ENCODE measurements around the gene SLC6A19.

The SLC6A19 gene

DNA sequence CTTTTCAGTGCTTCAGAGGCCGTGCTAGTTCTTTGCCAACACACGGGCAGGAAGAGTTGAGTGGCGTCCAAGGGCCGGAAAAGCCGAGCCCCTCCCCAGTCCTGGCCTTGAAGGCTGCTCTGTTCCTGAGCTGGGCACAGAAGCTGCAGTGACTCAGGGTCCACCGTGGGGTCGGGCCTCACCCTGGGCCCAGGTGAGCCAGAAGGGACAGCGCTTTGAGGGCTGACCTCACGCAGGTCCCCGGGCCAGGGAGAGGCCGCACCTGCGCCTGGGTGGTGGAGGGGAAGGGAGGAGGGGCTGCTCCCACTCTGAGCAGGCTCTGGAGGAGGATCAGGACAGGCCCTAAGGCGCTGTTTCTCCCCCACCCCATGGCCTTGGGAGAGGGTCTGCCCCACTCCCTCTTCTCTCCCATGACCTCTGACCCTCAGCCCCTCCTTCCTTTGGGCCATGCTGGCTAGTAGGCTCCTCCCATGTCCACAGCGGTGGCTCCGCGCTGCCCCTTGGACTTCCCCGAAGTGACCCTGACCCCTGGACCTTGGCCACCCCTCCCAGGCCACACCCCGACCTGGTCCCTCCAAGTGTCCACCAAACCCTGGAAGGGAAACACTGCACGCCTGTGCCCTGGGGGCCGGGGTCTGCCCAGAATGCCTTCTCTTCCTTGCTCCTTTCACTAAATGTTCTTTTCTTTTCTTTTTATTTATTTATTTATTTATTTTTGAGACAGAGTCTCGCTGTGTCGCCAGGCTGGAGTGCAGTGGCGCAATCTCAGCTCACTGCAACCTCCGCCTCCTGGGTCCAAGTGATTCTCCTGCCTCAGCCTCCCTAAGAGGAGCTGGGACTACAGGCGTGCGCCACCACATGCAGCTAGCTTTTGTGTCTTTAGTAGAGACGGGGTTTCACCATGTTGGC lies 19.7 kb upstream of the SLC6A19 start:
- no peak overlapping the region for H3K4me3 ChIP-seq (ENCODE audit: low read length)
- no peak for TF ChIP-seq ZNF274 (IDR thresholded peaks at IDR 0.05; ENCODE audit: low read depth, low read length)

DNA sequence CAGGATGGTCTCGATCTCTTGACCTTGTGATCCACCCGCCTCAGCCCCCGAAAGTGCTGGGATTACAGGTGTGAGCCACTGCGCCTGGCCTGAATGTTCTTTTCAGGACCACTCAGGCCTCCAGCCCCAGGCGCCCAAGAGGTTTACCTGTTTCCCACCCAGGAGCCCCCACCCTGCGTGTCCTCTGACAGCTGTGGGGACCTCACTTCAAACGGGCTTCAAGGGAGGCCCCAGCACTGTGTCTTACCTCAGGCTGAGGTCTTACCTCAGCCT lies 19.1 kb upstream of the SLC6A19 start:
- no peak for TF ChIP-seq ZNF274 (IDR thresholded peaks at IDR 0.05; ENCODE audit: low read depth, low read length)
- H3K4me3 ChIP-seq (ENCODE audit: low read length): no peak overlapping the region

DNA sequence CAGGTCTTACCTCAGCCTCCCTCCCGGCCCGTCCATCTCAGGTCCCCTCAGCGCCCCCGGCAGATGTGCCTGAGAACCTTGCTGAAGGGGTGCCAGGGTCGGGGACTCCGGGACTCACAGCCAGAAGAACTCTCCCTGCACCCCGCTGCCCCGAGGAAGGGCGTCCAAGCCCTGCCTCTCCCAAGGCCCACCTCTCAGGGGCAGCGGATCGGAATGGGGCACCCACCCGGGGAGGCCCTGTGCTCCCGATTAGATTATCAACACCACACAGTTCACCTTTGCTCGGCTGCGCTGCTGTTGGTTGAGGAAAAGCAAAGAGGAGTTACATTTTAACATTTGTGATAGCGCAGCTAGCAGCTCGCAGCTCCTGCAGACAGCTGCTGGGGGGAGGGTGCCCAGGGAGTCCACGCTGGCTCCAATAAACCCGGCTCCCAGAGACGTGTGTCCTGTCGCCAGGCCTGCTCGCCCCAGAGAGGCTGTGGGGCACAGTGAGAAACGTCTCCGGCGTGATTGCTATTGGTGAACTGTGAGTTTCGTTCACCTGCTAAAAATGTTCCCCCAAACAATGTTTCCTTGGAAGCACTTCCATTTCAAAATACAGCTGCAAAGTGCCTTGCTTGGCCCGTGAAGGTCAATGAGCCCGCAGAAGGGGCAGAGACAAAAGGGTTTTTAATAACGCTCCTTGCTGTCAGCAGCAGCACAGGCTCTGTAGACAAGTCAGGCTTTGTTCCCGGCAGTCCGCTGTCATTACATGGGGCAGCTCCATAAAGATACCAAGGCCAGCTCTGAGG lies 18.6 kb upstream of the SLC6A19 start:
- TF ChIP-seq ZNF274 (IDR thresholded peaks at IDR 0.05; ENCODE audit: low read depth, low read length): no peak
- no peak overlapping the region for H3K4me3 ChIP-seq (ENCODE audit: low read length)

DNA sequence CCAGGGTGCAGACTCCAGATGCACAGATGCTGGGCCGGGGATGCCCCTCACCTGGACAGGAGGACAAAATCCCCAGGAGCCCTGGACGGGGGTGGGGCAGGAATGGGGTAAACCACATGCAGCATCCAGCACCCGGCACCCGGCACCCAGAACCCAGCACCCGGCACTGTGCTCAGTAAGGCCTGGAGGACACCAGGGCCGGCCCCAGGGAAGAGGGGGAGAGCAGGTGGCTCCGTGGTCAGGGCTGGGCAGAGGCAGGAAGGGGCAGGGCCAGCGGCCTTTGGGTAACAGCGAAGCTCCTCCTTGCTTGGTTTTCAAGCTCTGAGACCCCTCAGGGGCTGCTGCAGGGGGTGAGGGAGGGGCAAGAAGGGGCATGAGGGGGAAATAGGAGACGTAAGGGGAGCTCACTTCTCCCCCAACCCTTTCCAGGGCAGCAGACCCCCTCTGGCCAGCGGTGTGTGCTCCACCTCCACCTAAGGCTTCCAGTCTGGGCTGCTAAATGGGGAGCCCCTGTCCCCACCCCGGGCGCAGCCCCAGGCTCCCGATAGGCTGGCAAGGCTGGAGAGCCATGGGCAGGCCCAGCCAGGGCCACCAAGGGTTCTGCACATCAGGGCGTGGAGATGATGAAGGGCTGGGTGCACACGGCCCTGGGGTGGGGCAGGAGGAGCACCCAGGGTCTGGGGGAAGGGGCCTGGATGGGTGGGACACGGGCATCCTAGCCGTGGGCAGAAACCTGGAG lies 17.8 kb upstream of the SLC6A19 start:
- no peak overlapping the region for H3K4me3 ChIP-seq (ENCODE audit: low read length)
- TF ChIP-seq ZNF274 (IDR thresholded peaks at IDR 0.05; ENCODE audit: low read depth, low read length): no peak

DNA sequence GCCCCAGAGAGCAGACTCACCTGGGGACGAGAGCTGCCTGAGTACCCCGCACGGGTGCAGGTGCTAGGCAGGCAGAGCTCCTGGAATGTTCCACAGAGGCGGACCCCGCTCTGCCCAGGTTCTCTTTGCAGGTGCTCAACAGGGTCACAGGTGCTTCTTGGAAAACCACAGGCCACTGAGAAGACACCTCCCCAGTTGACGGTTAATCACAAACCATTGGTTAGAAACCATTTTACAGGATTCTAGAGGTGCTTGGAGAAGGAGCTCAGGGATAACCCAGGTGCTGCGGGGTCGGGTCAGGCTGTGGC lies 17.3 kb upstream of the SLC6A19 start:
- no peak for TF ChIP-seq ZNF274 (IDR thresholded peaks at IDR 0.05; ENCODE audit: low read depth, low read length)
- H3K4me3 ChIP-seq (ENCODE audit: low read length): no peak overlapping the region

DNA sequence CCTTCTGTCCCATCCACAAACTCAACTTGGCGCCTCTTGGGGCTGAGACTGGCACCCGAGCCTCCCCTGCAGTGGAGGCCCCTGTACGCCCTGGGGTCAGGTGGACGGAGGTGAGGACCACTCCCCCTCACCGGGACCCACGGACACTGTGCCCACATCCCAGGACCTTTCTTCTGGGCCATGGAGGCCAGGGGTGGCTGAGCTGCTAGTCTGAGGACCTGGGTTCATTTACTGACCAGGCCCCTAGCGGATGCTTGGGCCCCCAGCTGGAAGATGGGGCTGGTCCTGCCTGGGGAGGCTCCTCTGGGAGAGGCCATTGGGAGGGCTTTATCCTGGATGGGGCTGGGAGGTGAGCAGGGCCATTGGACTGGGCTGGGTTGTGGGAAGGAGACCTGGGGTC lies 16.9 kb upstream of the SLC6A19 start:
- no peak overlapping the region for H3K4me3 ChIP-seq (ENCODE audit: low read length)
- no peak for TF ChIP-seq ZNF274 (IDR thresholded peaks at IDR 0.05; ENCODE audit: low read depth, low read length)

DNA sequence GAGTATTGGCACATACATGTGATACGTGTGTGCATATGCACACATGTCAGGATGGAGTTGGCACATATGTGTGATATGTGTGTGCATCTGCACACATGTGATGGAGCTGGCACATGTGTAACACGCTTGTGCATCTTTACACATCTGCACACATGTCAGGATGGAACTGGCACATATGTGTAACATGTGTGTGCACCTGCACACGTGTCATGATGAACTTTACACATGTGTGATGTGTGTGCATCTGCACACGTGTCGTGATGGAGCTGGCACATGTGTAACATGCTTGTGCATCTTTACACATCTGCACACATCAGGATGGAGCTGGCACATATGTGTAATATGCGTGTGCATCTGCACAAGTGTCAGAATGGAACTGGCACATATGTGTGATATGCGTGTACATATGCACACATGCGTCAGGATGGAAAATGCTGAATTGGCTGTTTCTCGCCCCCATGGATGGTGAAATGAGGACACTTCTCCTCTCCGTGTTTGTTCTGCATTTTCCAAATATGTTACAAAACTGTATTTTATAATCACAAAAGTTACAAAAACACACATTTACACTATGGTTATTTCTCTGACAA lies 16.3 kb upstream of the SLC6A19 start:
- no peak overlapping the region for H3K4me3 ChIP-seq (ENCODE audit: low read length)
- TF ChIP-seq ZNF274 (IDR thresholded peaks at IDR 0.05; ENCODE audit: low read depth, low read length): no peak

DNA sequence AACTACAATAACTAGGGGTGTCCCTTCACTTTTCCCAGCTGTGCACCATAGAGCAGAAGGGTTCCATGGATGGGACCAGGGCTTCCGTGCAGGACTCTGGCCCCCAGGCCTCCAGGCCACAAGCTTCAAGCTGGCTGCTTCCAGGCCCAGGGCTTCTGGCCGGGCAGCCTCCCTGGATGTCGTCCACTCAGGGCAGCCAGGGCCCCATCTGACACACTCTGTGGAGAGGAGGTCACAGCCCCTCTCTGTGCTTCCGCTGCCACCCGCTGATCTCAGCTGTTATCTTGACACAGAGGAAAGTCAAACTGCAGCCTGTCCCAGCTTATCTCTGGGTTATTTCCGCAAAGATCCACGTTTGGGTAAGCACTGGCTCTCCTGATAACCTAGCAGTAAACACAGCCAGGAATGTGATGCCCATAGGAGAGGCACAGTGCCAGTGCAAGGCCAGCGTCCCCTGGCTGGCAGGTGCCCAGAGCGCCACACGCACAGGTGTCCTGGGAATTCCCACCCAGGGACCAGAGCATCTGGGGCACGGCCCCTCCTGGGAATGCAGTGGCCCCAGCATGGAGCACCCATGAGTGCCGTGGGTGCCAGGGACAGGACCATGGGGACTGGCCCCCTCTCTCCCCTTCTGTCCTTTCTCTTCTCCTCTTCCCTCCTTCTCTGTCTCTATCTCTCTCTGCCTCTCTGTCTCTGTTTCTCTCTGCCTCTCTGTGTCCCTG lies 15.6 kb upstream of the SLC6A19 start:
- H3K4me3 ChIP-seq (ENCODE audit: low read length): no peak overlapping the region
- no peak for TF ChIP-seq ZNF274 (IDR thresholded peaks at IDR 0.05; ENCODE audit: low read depth, low read length)

DNA sequence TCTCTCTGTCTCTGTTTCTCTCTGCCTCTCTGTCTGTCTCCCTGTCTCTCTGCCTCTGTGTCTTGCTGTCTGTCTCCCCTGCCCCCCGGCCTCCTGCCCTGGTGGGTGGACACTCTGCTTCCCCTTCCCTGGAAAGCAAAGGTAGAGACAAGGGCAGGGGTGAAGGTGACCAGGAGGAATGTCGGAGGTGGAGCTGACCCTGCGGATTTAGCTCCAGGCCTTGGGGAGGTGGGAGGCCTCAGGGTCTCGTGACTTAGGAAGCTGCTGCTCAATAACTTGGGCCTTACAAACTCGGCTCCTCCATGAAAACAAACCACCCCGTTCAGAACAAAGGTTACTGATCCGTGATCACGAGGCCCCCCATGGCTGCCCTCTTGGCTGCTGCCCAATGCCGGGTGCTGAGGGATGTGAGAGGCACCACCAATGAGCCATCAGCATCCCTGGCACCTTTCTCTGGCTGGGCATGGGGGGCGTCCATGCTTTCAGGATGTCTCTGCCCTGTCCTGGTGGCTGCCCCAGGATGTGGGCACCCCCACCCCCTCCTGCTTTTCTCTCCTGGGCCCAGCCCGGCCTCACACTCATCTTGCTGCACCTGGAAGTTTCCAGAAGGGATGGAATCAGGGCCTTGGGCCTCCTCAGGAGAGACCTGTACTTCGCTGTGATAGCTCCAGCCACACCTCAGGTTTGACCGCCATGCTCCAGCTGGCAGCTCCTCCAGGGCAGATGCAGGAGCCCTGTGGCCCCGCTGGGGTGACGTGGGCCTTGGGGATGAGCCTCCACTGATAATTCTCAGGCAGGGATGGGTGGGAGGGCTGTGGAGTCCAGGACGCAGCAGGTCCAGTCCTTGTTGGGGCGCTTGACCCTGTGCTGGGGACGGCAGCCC lies 14.8 kb upstream of the SLC6A19 start:
- no peak overlapping the region for H3K4me3 ChIP-seq (ENCODE audit: low read length)
- no peak for TF ChIP-seq ZNF274 (IDR thresholded peaks at IDR 0.05; ENCODE audit: low read depth, low read length)

DNA sequence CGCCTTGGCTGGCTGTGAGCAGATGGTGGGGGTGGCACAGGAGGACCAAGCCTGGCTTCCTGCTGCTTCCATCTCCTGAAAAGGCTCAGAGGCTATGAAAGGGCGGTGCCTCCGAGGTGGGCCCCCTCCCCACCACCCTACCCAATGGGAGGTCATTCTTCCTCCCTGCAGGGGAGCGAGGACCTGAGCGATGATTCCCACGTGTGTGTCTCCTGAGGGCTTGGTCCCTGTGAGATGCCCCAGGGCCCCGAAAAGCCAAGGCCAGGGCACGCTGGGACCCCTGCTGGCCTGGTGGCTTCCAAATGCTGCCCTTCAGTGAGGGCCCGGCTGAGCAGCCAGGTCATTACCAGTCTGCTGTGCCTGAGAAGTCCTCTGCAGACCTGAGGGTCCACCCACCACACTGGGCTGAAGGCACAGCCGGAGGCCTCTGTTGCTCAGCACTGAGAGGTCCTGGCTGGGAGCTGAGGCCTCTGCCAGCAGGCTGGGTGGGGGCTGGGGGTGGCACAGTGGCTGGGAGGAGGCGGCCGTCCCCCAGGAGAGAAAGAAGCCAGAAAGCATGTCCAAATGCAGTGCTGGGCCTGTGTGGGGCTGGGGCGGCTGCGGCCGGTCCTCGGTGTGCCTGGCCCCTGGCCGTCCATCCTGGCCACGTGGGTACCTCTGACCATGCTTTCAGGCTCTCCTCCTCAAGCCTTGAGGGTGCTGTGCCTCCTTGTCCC lies 14.0 kb upstream of the SLC6A19 start:
- TF ChIP-seq ZNF274 (IDR thresholded peaks at IDR 0.05; ENCODE audit: low read depth, low read length): no peak
- no peak overlapping the region for H3K4me3 ChIP-seq (ENCODE audit: low read length)

DNA sequence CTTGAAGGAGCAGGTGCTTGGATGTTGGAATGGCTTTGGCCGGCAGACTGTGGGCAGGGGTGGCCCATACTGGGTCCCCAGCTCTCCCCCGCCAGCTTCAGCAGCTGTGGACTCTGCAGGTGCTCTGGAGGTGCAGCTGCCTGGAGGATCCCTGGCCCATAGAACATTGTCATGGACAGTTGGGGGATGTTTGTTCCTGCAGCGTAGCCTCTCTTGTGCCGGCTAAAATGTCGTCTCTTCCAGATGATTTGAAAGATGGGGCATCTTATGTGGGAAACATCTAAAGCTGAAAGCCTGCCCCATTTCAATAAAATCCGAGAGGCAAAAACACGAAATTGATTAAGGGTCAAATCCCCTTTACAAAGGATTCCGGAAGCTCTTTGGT lies 13.5 kb upstream of the SLC6A19 start:
- no peak overlapping the region for H3K4me3 ChIP-seq (ENCODE audit: low read length)
- TF ChIP-seq ZNF274 (IDR thresholded peaks at IDR 0.05; ENCODE audit: low read depth, low read length): no peak

DNA sequence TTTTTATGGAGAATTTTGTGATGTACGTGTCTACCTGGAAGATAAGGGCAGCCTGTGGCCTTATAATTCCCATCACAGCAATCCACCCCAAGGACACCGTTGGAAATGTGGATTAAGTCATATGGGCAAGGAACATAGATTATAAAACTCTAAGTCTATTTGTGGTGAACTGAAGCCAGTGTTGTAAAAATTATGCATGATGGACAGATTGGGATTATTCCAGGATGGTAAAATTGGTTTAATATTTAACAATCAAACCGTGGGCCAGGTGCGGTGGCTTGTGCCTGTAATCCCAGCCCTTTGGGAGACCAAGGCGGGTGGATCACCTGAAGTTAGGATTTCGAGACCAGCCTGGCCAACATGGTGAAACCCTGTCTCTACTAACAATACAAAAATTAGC lies 12.9 kb upstream of the SLC6A19 start:
- TF ChIP-seq ZNF274 (IDR thresholded peaks at IDR 0.05; ENCODE audit: low read depth, low read length): no peak

More for the DNA sequence above, 12.9 kb upstream of the SLC6A19 start:
- no peak overlapping the region for H3K4me3 ChIP-seq (ENCODE audit: low read length)

Measured in GM08714 (cell line).